CD8-positive, alpha-beta memory T cell (primary cell): ENCODE data around the gene TAP1. TPM values are rescaled to one million over a fixed set of nuclear protein-coding genes. Genes with fewer than 3 reads are reported as not detected.
A peak's percentile ranks its signal among the peaks of the same experiment; 100 is the strongest.

Experiments used
- CTCF ChIA-PET: fragments of 350-600 bp; sonication (Branson Sonifier 250); formaldehyde crosslinking; loops from one replicate; lab custom pipeline; 2021; ENCODE audit warnings: antibody characterized with exemption; lab: Charles Lee
- POLR2A ChIA-PET: fragments of 350-600 bp; sonication (Branson Sonifier 250); formaldehyde crosslinking; loops from one replicate; lab custom pipeline; 2021; ENCODE audit warnings: antibody characterized with exemption; lab: Charles Lee
- DNase-seq, 5 donors: peaks; one replicate each; pipeline versions ENCODE4 v3.0.0 to v3.0.0-alpha.2; 2020 to 2022; ENCODE audit warnings: mixed read lengths in 1 of 5
- H3K27ac ChIP-seq: one replicate; pipeline ENCODE4 v1.7.0; 2013; ENCODE audit warnings: low read depth, mild to moderate bottlenecking, low read length, moderate library complexity
- H3K27me3 ChIP-seq: 2 replicates; pipeline ENCODE4 v1.7.0; 2013; ENCODE audit warnings: low read length, mild to moderate bottlenecking; ENCODE audit not compliant: insufficient read depth, poor library complexity, severe bottlenecking
- H3K36me3 ChIP-seq: 2 replicates; pipeline ENCODE4 v1.7.0; 2013; ENCODE audit warnings: mild to moderate bottlenecking, low read length, moderate library complexity; ENCODE audit not compliant: insufficient read depth
- H3K4me1 ChIP-seq: 2 replicates; pipeline ENCODE4 v1.7.0; 2013; ENCODE audit warnings: mild to moderate bottlenecking, low read length, moderate library complexity; ENCODE audit not compliant: insufficient read depth
- H3K4me3 ChIP-seq: 2 replicates; pipeline ENCODE4 v1.7.0; 2013; ENCODE audit warnings: mild to moderate bottlenecking, low read length
- H3K9me3 ChIP-seq: 2 replicates; pipeline ENCODE4 v1.7.0; 2013; ENCODE audit warnings: mild to moderate bottlenecking, low read length
- H3K27ac Mint-ChIP-seq, 8 donors: one replicate each; pipeline ENCODE4 v1.8.0; 2020 to 2021; ENCODE audit warnings: mixed read lengths in 8 of 8, mild to moderate bottlenecking in 6 of 8, inconsistent platforms in 3 of 8, moderate library complexity in 3 of 8
- H3K27me3 Mint-ChIP-seq, 2 donors: one replicate each; pipeline ENCODE4 v1.8.0; 2020 to 2021; ENCODE audit warnings: mixed read lengths in 2 of 2, mild to moderate bottlenecking in 1 of 2, moderate library complexity in 1 of 2
- H3K36me3 Mint-ChIP-seq, 3 donors: one replicate each; pipeline ENCODE4 v1.8.0; 2020 to 2021; ENCODE audit warnings: mixed read lengths in 3 of 3, inconsistent platforms in 1 of 3, mild to moderate bottlenecking in 1 of 3
- H3K4me1 Mint-ChIP-seq, 3 donors: one replicate each; pipeline ENCODE4 v1.8.0; 2020 to 2021; ENCODE audit warnings: mixed read lengths in 3 of 3, inconsistent platforms in 1 of 3, mild to moderate bottlenecking in 1 of 3
- H3K4me3 Mint-ChIP-seq, 7 donors: one replicate each; pipeline ENCODE4 v1.8.0; 2020 to 2021; ENCODE audit warnings: mixed read lengths in 7 of 7, mild to moderate bottlenecking in 6 of 7, moderate library complexity in 4 of 7, inconsistent platforms in 2 of 7
- H3K9me3 Mint-ChIP-seq, 5 donors: one replicate each; pipeline ENCODE4 v1.8.0; 2020 to 2022; ENCODE audit warnings: mixed read lengths in 5 of 5, mild to moderate bottlenecking in 3 of 5, moderate library complexity in 2 of 5, inconsistent platforms in 1 of 5
- polyA plus RNA-seq: library from polyadenylated mRNA; unstranded; fragments of 300-500 nt; fragmentation: Illumina TruSeq; gene quantifications from one replicate; pipeline ENCODE4 v1.2.3, GENCODE V29; 2021
- total RNA-seq, 2 experiments: library from RNA; stranded (reverse); gene quantifications; one replicate each; pipeline ENCODE4 v1.2.3, GENCODE V29; 2021

The TAP1 gene, protein sequence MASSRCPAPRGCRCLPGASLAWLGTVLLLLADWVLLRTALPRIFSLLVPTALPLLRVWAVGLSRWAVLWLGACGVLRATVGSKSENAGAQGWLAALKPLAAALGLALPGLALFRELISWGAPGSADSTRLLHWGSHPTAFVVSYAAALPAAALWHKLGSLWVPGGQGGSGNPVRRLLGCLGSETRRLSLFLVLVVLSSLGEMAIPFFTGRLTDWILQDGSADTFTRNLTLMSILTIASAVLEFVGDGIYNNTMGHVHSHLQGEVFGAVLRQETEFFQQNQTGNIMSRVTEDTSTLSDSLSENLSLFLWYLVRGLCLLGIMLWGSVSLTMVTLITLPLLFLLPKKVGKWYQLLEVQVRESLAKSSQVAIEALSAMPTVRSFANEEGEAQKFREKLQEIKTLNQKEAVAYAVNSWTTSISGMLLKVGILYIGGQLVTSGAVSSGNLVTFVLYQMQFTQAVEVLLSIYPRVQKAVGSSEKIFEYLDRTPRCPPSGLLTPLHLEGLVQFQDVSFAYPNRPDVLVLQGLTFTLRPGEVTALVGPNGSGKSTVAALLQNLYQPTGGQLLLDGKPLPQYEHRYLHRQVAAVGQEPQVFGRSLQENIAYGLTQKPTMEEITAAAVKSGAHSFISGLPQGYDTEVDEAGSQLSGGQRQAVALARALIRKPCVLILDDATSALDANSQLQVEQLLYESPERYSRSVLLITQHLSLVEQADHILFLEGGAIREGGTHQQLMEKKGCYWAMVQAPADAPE
- total RNA-seq: 100 to 1,000 TPM; 394 to 407 TPM
- polyA plus RNA-seq: 396 TPM

DNA sequence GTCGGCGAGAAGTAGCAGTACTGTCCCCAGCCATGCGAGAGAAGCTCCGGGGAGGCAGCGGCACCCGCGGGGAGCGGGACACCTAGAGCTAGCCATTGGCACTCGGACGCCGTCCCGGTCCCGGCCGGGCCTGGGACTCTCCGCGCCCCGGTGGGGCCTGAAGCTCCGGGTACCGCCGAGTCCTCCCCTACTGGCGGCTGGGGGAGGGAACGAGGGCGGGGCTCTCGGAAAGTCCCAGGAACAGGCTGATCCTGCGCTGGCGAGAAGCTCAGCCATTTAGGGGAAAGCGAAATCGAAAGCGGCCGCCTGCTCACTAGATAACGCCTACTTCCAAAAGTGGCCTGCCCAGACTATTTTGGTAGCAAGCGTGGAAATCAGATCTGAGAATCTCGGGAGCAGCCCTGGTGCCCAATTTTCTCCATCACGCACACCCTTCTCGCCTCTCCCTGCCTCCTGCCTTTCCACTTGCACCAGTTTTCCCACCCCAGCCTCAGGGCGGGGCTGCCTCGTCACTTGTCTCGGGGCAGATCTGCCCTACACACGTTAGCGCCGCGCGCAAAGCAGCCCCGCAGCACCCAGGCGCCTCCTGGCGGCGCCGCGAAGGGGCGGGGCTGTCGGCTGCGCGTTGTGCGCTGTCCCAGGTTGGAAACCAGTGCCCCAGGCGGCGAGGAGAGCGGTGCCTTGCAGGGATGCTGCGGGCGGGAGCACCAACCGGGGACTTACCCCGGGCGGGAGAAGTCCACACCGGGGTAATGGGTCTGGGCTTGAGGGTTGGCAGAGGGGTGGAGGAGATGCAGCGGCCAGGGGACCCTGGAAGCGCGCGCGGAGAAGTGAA lies at the start of gene TAP1, which contains the start of gene PSMB9:
TAP1 (minus strand) TSS at position 164 of the 835 bp plus-strand sequence; CDS start at position 96, 68 bp downstream.
PSMB9 (plus strand) TSS at position 652 of the 835 bp plus-strand sequence; CDS start at position 690, 38 bp downstream.
- peak within 1 kb of the TSS; percentile 95 to 100 (median 99) for H3K4me3 Mint-ChIP-seq
- DNase-seq: peak; percentile 93 to 97 (median 94)
- Histone ChIP-seq H3K9me3 (no peaks in the 10 kb centered on the region), H3K27me3 (no peaks in the 10 kb centered on the region), H3K36me3 (peaks cover 59% of the 10 kb centered on the region), H3K4me1 (peaks cover 68% of the 10 kb centered on the region), H3K27ac (peak within 1 kb of the TSS; percentile 97), H3K4me3 (peak within 1 kb of the TSS; percentile 90)
- no peaks in the 10 kb centered on the region for H3K27me3 Mint-ChIP-seq
- H3K9me3 Mint-ChIP-seq: no peaks in the 10 kb centered on the region
- H3K36me3 Mint-ChIP-seq: peaks cover 21 to 92% (median 48%) of the 10 kb centered on the region in 3 donors
- CTCF ChIA-PET: interaction anchor here (0.6 to 7.9 kb wide), 19 partner anchors 8 to 222 kb away, joined by 3 to 295 read pairs (median 4); partner anchors contain the start of genes BRD2, HLA-DMA, HLA-DPB1 and PSMB8
- peak within 1 kb of the TSS; percentile 99 to 100 (median 100) for H3K27ac Mint-ChIP-seq
- POLR2A ChIA-PET: interaction anchor here (0.5 to 5.5 kb wide), 12 partner anchors 12 to 693 kb away, joined by 3 to 350 read pairs (median 4); partner anchors contain the start of genes GPSM3, HLA-DMA, PSMB8 and TAP2
- peaks cover 71 to 79% (median 77%) of the 10 kb centered on the region in 3 donors for H3K4me1 Mint-ChIP-seq

DNA sequence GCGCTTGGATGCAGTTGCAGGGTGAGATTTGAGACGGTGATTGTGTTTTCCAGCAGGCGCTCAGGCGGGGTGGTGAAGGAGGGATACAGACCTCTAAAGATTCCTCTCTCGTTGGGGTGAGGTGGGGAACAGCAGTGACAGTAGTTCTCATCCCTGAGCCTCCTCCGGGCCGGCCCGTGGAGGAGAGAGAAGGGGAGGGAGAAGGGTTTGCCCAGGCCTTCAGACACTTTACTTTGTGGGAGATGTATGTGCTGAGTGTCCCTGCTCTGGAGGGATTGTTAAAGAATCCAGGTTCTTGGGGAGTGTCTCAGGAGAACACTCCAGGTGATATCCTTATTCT lies 41.5 kb upstream of the TAP1 start:
- no peak for DNase-seq
- POLR2A ChIA-PET: interaction anchor here (0.6 to 2.7 kb wide), 6 partner anchors 49 to 90 kb away, joined by 3 to 55 read pairs (median 5); partner anchors contain the start of gene BRD2

GRCh38 chr6:32894085-32895005 lies 40.8 kb upstream of the TAP1 start:
- Histone ChIP-seq H3K4me3 (peak overlapping the region; percentile 94), H3K9me3 (no peaks in the 10 kb centered on the region), H3K27me3 (no peaks in the 10 kb centered on the region), H3K27ac (peak overlapping the region; percentile 73), H3K36me3 (no peaks in the 10 kb centered on the region), H3K4me1 (peaks cover 29% of the 10 kb centered on the region)
- Mint-ChIP-seq H3K36me3 (peaks cover 0 to 9% (median 0%) of the 10 kb centered on the region in 3 donors), H3K27me3 (peaks cover 0 to 1% of the 10 kb centered on the region in 2 donors), H3K27ac (peak overlapping the region; percentile 85 to 98 (median 96)), H3K4me1 (peaks cover 29 to 46% (median 35%) of the 10 kb centered on the region in 3 donors), H3K4me3 (peak overlapping the region; percentile 97 to 100 (median 99)), H3K9me3 (no peaks in the 10 kb centered on the region)
- POLR2A ChIA-PET: interaction anchor here (0.6 to 2.7 kb wide), 8 partner anchors 47 to 709 kb away, joined by 3 to 55 read pairs (median 5); partner anchors contain the start of gene BRD2
- peak; percentile 92 to 96 (median 93) for DNase-seq
- CTCF ChIA-PET: interaction anchor here (0.9 to 4.9 kb wide), 14 partner anchors 10 to 90 kb away, joined by 3 to 26 read pairs (median 4); partner anchors contain the start of genes HLA-DMA, TAP1 and TAP2

More for the DNA sequence above, 41.5 kb upstream of the TAP1 start:
- peaks cover 29% of the 10 kb centered on the region for H3K4me1 ChIP-seq
- H3K27me3 Mint-ChIP-seq: peaks cover 0 to 1% of the 10 kb centered on the region in 2 donors
- no peaks in the 10 kb centered on the region for H3K27me3 ChIP-seq
- H3K9me3 Mint-ChIP-seq: no peaks in the 10 kb centered on the region
- H3K27ac Mint-ChIP-seq: peak overlapping the region; percentile 85 to 98 (median 96)
- H3K36me3 Mint-ChIP-seq: peaks cover 0 to 9% (median 0%) of the 10 kb centered on the region in 3 donors
- H3K4me1 Mint-ChIP-seq: peaks cover 29 to 46% (median 35%) of the 10 kb centered on the region in 3 donors
- peak overlapping the region; percentile 97 to 100 (median 99) for H3K4me3 Mint-ChIP-seq
- no peaks in the 10 kb centered on the region for H3K9me3 ChIP-seq
- CTCF ChIA-PET: interaction anchor here (0.9 to 4.9 kb wide), 11 partner anchors 11 to 90 kb away, joined by 3 to 26 read pairs (median 6); partner anchors contain the start of genes HLA-DMA, TAP1 and TAP2
- H3K27ac ChIP-seq: peak overlapping the region; percentile 73
- no peaks in the 10 kb centered on the region for H3K36me3 ChIP-seq
- peak overlapping the region; percentile 94 for H3K4me3 ChIP-seq

DNA sequence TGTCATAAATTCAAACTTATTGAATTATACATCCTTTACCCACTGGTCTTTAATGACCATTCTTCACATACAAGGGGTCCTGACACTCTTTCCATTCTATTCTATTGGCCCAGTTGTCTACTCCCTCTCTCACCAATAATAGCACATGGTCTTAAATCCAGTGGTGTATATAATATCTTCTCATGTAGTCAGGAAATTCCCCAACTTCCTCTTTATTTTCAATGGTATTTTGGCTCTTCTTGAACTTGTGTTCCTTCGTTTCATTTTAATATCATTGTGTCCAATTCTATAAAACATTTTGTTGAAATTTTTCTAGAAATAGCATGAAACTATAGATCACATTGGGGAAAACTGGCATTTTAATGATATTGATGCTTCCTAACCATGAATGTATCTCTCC lies 37.3 kb upstream of the TAP1 start:
- CTCF ChIA-PET: interaction anchor here (2.0 kb wide), 1 partner anchor 94 kb away, joined by 8 read pairs; no protein-coding TSS in a partner anchor
- peak overlapping the region in 1 of 7 donors; percentile 98 for H3K4me3 Mint-ChIP-seq
- Histone ChIP-seq H3K9me3 (no peaks in the 10 kb centered on the region), H3K4me1 (peaks cover 14% of the 10 kb centered on the region), H3K27me3 (no peaks in the 10 kb centered on the region), H3K27ac (no peak overlapping the region), H3K36me3 (no peaks in the 10 kb centered on the region), H3K4me3 (no peak overlapping the region)
- no peak overlapping the region for H3K27ac Mint-ChIP-seq
- no peak for DNase-seq
- no peaks in the 10 kb centered on the region for H3K9me3 Mint-ChIP-seq
- POLR2A ChIA-PET: interaction anchor here (0.5 to 0.6 kb wide), 2 partner anchors 64 to 91 kb away, joined by 3 read pairs; no protein-coding TSS in a partner anchor
- H3K36me3 Mint-ChIP-seq: peaks cover 0 to 9% (median 0%) of the 10 kb centered on the region in 3 donors
- peaks cover 13 to 22% (median 15%) of the 10 kb centered on the region in 3 donors for H3K4me1 Mint-ChIP-seq
- H3K27me3 Mint-ChIP-seq: peaks cover 0 to 1% of the 10 kb centered on the region in 2 donors

DNA sequence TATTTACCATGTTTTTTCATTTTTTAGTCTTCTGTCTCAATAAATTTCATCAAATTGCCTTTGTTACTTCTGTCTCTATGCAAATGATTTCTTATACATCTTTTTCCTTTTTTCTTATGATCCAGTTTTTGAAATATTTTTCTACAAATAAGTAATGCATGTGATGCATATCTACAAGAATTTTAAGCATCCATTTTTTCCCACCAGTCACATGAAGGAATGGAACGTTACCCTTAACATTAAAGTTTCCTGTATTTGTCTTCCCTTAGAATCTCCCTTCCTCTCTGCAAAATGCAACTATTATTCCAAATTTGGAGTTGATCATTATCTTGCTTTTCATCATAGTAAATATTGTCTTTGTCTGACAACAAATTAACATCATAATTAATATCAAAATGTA lies 36.0 kb upstream of the TAP1 start:
- Histone ChIP-seq H3K4me3 (no peak overlapping the region), H3K4me1 (peaks cover 6% of the 10 kb centered on the region), H3K36me3 (no peaks in the 10 kb centered on the region), H3K27ac (no peak overlapping the region), H3K27me3 (no peaks in the 10 kb centered on the region), H3K9me3 (no peaks in the 10 kb centered on the region)
- CTCF ChIA-PET: interaction anchor here (1.5 to 2.0 kb wide), 2 partner anchors 51 to 95 kb away, joined by 4 to 8 read pairs; partner anchors contain the start of gene TAP2
- DNase-seq: no peak
- Mint-ChIP-seq H3K27ac (no peak overlapping the region), H3K27me3 (no peaks in the 10 kb centered on the region), H3K36me3 (peaks cover 0 to 5% (median 0%) of the 10 kb centered on the region in 3 donors), H3K4me1 (peaks cover 0 to 9% (median 3%) of the 10 kb centered on the region in 3 donors), H3K9me3 (no peaks in the 10 kb centered on the region), H3K4me3 (no peak overlapping the region)
- POLR2A ChIA-PET: interaction anchor here (0.8 kb wide), 1 partner anchor 83 kb away, joined by 3 read pairs; no protein-coding TSS in a partner anchor

- DNase-seq: no peak
- ChIA-PET CTCF (interaction anchor here (1.3 to 2.0 kb wide), 3 partner anchors 65 to 96 kb away, joined by 6 to 9 read pairs (median 8); no protein-coding TSS in a partner anchor), POLR2A (interaction anchor here (0.7 kb wide), 1 partner anchor 21 kb away, joined by 4 read pairs; no protein-coding TSS in a partner anchor)
- Mint-ChIP-seq H3K4me1 (peaks cover 0 to 3% (median under 1%) of the 10 kb centered on the region in 3 donors), H3K27ac (no peak overlapping the region), H3K4me3 (no peak overlapping the region), H3K36me3 (no peaks in the 10 kb centered on the region), H3K27me3 (no peaks in the 10 kb centered on the region), H3K9me3 (no peaks in the 10 kb centered on the region)
- Histone ChIP-seq H3K4me1 (peaks cover 2% of the 10 kb centered on the region), H3K4me3 (no peak overlapping the region), H3K36me3 (no peaks in the 10 kb centered on the region), H3K27me3 (no peaks in the 10 kb centered on the region), H3K27ac (no peak overlapping the region), H3K9me3 (no peaks in the 10 kb centered on the region)
These were observed 35.1 kb upstream of the TAP1 start for GRCh38 chr6:32888576-32888975.
